HTR-8/SVneo (cell line): ENCODE measurements around the gene ANKH.

Experiments
- DNase-seq: peaks from one replicate; pipeline ENCODE4 v3.0.0; 2011; ENCODE audit warnings: low spot score, mixed read lengths; ENCODE audit not compliant: insufficient read length
- FAIRE-seq: peaks from 2 replicates; lab custom pipeline; 2011; peaks lifted over from hg19 to GRCh38; lab: Jason Lieb, UNC

Gene ANKH

DNA sequence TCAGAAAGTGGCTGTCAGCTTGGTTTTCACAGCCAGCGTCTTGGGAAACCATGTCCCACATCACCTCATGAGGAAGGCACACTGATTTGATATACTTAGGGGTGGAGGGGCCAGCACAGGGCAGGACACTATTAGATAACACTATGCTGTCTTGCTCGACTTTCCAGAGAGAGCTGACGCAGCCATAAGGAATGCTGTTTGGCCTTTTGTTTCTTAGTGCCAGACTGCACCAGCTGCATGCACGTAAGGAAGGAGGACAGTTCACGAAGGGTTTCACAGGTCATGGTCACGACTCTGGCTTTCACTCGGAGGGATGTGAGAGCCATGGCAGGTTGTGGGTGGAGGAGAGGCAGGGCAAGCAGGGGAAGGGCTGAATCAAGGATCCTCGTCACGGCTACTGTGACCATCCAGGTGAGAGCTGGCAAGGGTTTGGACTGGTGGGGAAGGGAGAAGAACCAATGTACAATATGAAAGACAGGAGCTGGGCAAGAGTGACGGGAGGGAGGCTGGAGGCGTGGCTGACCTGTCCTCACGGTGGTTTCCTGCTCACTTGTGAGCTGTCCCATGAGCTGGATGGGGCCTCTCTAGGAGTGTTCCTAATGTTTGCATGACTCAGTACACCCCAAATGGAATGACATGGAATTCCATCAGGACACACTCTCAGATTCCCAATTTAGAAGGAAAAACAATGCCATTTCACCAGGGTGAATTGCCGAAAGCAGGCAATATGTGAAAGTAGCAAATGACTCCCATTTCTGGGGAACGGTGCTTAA, 145.3 kb downstream of the ANKH start:
- FAIRE-seq = peak; percentile 90
- DNase-seq = peak; percentile 30

DNA sequence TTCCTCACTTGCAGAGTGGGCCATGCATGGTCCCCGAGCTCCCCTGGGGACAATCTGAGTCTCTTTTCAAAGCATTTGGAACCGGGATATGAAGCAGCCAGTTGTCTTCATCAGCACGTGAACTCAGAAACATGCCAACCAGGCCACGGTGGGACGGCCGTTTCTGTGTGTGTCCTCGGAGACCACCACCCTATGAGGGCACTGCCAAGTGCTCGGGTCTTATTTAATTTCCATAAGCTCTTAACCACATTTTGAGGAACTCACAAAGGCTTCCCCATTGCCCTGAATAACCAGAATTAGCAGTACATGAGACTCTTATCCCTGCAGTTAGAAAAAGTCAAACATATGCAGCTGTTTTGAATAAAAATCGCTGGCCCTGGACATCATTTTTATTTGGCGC, 146.9 kb downstream of the ANKH start:
- DNase-seq (no peak), FAIRE-seq (no peak)

DNA sequence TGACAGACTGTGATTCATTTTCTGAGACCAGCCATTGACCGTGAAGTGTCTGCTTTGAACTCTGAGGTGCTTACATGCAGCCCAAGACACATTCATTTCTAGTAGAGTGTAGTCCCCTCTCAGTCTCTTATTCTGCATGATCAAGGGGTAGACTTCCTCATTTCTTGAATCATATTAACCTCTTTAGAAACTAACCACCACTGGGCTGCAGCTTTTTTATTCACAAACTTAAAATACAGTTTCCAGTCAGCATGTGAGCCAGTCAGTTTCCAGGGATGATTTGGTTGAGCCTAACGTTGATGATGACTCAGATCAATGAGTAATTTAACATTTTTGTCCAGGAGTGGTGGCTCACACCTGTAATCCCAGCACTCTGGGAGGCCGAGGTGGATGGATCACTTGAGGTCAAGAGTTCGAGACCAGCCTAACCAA, 147.9 kb downstream of the ANKH start:
- DNase-seq (no peak), FAIRE-seq (no peak)

DNA sequence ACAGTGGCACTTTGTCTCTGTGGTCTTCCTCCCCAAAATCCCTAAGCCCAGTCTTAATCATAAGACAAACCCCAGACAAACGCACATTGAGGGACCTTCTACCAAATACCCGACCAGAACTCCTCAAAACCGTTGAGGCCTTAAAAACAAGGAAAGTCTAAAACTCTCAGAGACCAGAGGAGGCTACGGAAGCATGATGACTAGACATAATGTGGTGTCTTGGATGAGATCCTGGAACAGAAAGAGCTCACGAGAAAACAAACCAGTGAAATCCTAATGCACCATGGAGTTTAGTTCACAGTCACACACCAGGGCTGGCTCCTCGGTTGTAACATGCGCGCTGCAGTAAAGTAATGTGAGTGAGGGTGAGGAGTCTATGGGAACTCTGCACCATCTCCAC, 148.7 kb downstream of the ANKH start:
- DNase-seq (no peak), FAIRE-seq (no peak)

DNA sequence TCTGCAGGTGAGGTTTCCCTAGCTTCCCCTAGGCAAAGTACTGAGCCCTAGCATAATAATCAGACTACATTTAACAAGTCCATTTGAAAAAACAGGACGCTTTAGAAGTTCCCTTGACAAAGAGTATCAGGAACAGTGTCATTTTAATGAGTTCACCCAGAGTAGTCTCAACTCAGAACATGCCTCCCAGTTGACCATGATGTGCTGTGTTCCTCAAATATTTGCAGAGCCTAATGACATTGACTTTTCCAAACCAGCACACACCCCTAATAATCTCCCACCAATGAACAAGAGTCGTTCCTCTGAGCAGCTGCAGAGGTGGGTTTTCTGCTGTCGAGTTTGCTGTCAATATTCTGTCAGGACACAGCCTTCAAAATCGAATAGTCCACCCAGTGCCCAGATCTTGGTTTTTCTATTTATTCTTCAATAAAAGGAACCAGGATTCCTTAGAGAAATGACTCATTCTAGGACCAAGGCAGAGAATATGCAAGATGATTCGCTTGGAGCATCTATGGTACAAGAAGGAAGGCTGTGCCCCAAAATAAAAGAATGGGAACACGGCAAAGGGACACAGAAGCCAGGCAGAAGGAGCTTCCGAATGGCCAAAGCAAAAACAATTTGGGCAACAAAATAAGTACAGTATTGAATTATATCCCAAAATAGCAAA, 149.5 kb downstream of the ANKH start:
- no peak for FAIRE-seq
- no peak for DNase-seq

DNA sequence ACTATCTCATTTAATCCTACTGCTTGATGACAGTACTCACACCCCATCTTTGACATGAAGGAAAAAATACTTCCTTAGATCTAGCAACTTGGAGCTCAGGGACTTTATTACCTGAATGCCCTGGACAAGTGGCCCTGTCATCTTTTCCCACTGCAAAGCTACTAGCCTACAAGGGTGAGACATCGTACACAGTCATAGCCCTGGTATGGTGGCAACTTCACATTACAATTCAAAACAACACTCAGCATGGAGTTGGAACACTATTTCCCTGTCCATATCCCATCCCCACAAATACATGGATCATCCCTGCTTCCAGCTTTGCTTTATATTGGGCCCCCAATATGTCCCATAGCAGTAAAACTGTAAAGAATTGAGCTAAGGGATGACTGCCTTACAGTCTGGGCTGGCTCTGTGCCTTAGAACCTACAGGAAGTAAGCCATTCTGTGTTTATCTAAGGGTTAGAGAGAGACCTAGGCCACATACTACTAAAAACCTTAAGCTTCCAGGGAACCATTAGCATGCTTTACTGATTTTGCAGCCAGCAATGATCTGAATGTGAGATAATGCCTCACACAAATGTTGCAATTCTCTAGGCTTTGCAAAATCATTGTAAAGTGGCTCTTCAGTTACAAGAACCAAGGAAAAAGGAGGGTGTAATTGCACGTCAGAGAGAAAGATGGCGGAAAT, 151.2 kb downstream of the ANKH start:
- no peak for DNase-seq
- FAIRE-seq = no peak

DNA sequence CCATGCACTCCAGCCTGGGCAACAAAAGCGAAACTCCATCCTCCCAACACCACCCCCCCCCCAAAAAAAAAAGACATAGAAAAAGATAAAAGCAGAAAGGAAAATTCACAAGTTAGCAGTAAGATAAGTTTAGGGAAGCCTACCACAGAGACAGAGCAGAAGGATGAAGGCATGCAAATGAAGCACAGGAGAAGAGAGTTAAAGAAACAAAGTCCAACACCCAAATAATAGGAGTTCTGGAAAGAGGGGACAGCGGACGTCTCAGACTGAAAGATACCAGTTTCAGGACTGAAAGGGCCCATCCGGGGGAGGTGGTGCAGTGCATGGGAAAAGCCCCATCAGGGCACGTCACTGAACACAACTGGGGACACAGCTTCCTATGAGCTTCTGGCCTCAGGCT, 152.8 kb downstream of the ANKH start:
- no peak for DNase-seq
- FAIRE-seq = no peak

DNA sequence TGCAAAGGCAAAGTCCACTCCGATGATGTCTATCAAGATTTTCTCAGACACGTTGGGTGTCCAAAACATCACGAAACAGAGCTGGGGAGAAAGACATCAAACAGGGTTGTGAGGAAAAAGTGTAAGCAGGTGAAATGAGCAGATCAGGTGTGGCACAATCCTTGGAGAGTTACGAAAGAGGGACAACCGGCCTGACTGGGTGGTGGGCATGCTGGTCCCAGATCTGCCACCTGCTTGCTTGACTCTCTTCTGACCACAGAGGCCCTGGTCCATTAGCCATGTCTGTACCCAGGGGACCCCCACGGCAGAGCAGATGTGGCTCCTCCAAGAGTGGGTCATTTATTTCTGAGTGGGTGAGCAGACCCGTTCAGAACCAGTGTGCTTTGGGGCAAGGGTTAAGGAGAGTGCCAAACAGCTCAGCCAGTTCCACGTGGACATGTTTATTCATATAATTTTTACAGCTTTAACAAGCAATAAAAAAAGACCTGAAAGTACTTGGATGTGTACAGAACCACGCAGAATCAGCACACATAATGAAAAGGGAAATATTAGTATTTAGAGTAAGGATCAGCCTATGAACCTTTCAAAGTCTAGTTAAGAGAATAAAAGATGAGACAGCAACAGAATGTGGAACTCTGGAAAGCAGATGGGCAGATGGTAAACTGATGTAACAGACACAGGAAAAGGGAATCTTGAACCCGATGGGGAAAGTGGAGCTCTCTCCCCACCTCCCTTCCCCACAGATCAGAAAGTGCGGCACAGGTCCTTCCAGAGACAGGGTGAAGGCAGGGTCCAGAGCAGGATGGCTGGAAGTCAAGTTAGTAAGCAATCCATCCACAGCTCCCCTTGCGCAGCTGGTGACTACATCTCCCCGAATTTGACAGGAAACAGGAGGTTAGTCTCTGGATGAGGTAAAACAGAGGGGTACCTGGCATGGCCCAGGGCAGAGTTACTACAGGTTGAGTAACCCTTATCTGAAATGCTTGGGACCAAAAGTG, 154.5 kb downstream of the ANKH start:
- FAIRE-seq = no peak

DNA sequence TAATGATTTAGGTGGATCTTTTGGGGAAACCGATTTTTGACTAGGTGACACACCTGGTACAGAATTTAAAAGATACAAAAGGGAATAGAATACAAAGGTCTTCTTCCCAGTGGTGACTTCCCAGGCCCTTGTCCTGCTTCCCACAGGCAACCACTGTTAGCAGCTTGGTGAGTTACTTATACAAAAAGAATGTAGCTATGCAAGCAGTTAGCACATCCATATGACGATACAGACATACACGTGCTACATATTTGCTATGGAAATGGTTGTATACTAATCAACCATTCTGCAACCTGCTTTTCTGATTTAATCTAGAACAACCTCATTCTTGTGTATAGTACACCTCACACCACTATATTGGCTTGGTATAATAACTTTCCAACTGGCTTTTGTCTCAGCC, 156.1 kb downstream of the ANKH start:
- FAIRE-seq = no peak
- DNase-seq = no peak

More for the DNA sequence above, 154.5 kb downstream of the ANKH start:
- DNase-seq = no peak

DNA sequence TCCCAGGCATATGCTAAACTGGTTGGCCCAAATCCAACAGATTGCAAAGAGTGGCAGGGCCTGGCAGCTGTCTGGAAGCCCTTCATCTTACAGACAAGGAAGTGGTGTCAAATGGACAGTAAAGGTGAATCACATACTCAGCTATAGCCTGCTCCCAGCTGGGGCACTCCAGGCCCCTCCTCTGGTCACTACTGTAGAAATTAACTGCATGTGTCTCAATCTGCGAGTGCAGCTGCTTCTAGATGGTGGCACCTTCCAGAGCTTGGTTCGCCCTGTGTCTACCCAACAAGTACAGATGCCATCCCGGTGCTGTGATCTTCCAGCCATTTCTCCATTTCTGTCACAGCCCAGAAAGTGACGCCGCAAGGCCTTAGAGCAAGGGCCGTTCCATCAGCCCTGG, 156.9 kb downstream of the ANKH start:
- FAIRE-seq (no peak), DNase-seq (peak; percentile 29)

DNA sequence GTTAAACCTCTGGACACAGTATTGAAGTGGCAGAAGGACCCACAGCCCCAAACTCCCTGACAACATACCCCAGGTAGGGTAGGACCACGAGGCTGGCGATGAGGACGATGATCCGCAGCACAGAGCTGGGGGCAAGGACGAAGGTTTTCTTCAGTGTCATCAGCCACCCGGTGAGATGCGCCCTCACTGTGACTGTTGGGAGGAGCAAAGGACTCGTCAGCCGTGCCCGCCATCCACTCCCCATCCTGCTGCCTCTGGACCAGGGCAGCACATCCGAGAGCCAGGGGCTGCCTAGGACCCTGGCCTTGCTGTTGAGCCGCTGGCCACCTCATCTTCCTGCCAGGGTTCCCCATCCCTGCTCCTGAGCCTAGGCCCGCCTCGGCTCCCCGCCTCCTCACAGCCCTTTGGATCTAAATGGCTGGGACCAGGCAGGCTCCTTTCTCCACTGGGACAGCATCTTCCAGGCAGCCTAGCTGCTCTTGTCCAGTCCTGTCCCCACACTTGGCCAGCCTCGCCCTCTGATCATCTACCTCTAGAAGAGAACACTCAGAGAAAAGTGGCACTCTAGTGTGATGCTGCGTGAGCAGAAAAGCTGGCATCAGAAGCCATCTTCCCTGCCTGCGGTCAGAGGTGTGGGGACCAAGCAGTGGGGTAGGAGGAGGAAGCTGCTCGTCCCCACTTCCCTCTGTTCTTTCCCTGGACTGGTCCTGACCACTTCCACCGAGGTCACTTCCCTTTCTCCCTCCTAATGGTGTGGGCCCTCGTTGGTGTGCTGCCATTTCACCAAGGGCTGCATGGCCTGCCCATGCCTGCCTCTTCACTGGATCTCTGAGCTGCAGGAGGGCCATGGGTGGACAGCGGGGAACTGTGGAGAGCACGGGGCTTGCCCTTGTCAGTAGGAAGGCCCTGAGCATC, 157.8 kb downstream of the ANKH start:
- DNase-seq = no peak
- peak; percentile 64 for FAIRE-seq

DNA sequence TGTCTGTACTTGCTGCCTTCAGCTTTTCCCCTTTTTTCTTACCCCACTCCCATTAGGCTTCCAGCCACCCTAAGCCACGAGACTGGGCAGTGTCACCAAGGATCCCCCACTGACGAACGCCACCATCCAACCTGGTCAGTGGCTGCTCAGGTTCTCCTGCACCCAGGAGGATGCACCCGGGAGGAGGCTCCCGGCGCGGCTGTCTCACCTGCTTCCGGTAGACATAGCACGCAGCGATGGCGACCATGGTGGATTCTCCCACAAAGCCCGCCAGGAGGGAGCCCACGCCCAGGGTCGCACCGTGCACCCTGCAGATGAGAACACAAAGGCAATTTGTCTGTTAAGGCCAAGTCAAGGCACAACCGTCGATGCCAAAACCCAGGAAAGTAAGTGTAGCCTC, 158.9 kb downstream of the ANKH start:
- DNase-seq (no peak), FAIRE-seq (no peak)

DNA sequence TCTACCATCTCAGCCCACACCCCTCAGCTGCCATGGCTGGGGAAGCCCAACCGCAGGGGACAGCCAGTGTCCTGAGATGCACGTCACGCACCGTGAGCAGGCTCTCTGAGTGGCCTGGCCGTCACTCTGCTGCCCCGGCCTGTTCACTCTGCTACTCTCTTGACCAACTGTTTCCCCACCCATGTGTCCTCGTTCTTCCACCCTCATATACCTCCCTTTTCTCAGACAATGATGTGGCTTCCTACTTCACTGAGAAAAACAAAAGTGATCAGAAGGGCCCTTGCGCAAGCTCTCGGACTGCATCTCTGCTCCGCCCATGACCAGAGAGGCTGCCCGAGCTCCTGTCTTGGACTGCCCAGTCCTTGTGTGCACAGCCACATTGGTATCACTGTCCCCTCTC, 159.4 kb downstream of the ANKH start:
- DNase-seq (no peak), FAIRE-seq (no peak)

DNA sequence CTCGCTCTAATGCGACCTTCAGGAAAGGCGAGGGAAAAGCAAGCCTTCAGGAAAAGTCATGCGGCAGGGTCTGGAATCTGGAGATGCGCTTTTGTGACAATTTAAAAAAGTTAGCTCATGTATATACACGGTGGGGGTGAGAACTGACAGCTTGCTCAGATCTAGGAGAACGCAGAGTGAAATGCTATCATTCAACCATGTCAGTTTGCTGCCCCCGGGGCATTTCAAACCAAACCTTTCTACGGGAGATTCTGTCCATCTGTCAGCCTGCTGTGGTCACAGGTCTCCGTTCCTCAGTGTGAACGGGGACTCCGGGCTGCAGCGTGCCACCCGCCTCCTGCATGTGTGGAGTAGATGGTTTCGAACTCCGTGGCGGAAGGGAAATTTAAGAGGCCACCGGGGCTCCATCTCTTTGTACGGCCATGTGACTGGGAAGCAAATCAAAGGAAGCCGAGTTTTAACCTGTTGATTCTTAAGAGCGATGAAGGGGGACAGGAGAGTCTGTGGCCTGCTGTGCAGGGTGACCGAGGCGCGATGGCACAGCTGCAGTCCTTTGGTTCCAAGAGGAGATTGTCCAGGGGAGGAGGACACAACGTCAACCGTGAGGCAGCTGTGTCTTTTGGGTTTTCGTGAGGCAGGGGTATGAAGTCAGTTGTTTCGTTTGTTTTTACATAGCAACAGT, 161.1 kb downstream of the ANKH start:
- DNase-seq (no peak), FAIRE-seq (no peak)

DNA sequence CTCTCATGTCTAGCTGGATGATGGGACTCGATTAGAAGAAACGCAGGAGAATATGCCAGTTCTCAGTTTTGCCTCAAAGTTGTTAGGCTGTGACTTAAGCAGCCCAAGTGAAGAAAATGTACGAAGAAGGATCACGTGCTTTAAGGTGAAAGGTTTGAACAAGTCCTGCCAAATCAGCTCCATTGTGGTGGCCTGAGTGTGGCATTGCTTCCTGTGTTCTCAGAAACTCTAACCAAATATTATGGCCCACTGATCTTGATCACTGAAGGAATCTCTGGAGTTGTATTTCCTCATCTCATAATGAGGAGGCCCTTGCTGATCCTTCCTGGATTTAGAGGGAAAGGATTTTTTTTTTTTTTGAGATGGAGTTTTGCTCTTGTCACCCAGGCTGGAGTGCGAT, 163.0 kb downstream of the ANKH start:
- no peak for FAIRE-seq
- DNase-seq = no peak

DNA sequence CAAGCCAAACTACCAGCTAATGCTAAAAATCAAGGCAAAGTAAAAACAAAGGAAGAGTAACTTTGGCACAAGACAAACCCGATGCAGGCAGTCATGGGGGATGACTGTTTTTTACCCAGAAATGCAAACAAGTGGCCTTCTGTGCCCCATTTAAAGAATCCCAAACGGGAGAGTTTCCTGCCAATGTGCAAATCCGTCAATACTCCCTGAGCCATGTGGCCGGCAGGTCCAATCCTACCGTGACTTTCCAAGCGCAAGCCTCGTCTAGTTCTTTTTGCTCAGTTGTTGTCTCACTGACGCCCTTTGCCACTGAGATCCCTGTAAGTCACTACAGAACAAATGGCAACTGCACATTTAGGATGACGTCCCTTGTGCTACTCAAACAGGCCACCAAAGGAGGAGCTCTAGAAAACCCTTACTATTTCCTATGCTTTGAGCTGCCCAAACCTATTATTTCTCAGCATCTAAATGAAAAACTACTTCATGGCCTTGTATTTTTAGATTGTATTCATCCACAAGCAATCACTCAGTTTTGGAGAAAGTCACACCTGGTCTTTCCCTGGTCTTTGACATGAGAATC, 163.7 kb downstream of the ANKH start:
- DNase-seq = no peak
- FAIRE-seq = no peak

DNA sequence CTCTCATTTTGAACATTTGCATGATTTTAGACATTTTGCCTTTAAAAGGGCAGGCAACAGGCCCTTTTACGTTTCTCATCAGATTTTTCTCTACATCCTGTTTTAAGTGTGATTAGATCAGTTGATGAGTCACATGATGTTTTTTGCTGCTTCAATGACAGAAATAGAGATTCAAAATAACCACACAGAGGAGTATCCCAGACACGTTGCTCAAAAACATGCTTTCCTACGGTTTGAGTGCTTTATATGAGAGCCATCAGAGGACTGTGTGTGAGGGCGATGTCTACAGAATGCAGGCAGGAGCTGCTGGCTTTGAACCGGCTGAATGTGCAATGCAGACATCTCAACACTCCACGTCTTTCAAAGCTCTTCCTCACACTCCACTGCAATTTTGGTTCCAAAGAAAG, 165.0 kb downstream of the ANKH start:
- DNase-seq = peak; percentile 54
- FAIRE-seq = no peak

DNA sequence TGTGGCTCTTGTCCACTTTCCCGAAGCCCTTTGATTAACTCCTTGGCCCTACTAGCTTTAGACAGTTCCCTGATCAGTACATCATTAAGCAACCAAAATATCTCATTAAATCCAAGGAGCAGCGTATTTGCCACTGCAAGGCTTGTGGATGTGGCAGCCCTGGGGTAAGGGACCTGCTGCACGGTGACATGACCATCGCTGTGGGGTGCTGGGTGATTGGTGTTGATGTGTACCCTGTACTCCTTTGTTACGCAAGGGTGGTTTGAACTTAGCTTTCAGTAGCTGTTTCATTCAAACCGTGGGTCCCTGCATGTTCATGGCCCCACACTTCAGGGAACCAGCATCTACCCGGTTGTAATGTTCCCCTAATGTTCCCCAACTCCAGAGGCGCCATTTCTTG, 166.0 kb downstream of the ANKH start:
- no peak for DNase-seq
- FAIRE-seq = no peak
